IPS DF 6.9 (cell line): ENCODE measurements around the gene PPP1R3D.
A peak's percentile ranks its signal among the peaks of the same experiment; 100 is the strongest.

ENCODE experiments used
- DNase-seq: peaks from one replicate; pipeline ENCODE4 v3.0.0-alpha.2; 2013; ENCODE audit warnings: low read depth, low spot score
- H3K27ac ChIP-seq: one replicate; pipeline ENCODE4 v1.5.1; 2013; ENCODE audit warnings: low read length, control low read depth
- H3K27me3 ChIP-seq: 2 replicates; pipeline ENCODE4 v1.6.1; 2013; ENCODE audit warnings: mild to moderate bottlenecking, low read length; ENCODE audit not compliant: control insufficient read depth, insufficient read depth
- H3K36me3 ChIP-seq: 2 replicates; pipeline ENCODE4 v1.6.1; 2013; ENCODE audit warnings: low read length; ENCODE audit not compliant: control insufficient read depth, insufficient read depth
- H3K4me1 ChIP-seq: 2 replicates; pipeline ENCODE4 v1.6.1; 2013; ENCODE audit warnings: low read length; ENCODE audit not compliant: control insufficient read depth, insufficient read depth
- H3K4me3 ChIP-seq: 2 replicates; pipeline ENCODE4 v1.5.1; 2013; ENCODE audit warnings: mild to moderate bottlenecking, low read length
- H3K9me3 ChIP-seq: 2 replicates; pipeline ENCODE4 v1.6.1; 2013; ENCODE audit warnings: low read length, inconsistent platforms; ENCODE audit not compliant: control insufficient read depth, insufficient read depth
- WGBS: extraction: QIAGEN DNeasy Blood & Tissue Kit; methylation state at CpG from one replicate; pipeline ENCODE4 v1.1.7; 2013; ENCODE audit warnings: mixed read lengths, missing lambda C conversion rate; ENCODE audit not compliant: insufficient read length, insufficient coverage; 5-methylcytosine and 5-hydroxymethylcytosine counted together

The PPP1R3D gene

GRCh38 chr20:59938696-59939051, 1.4 kb downstream of the PPP1R3D start:
- no CpG with 5 or more reads among the region's 7 CpGs for WGBS
- no peaks in the 10 kb centered on the region for H3K4me1 ChIP-seq
- peaks cover 5% of the 10 kb centered on the region; the same call in 1 of the 2 replicates for H3K27me3 ChIP-seq
- H3K27ac ChIP-seq = no peak overlapping the region
- H3K4me3 ChIP-seq = no peak overlapping the region
- H3K9me3 ChIP-seq = no peaks in the 10 kb centered on the region
- no peaks in the 10 kb centered on the region for H3K36me3 ChIP-seq
- DNase-seq = no peak

DNA sequence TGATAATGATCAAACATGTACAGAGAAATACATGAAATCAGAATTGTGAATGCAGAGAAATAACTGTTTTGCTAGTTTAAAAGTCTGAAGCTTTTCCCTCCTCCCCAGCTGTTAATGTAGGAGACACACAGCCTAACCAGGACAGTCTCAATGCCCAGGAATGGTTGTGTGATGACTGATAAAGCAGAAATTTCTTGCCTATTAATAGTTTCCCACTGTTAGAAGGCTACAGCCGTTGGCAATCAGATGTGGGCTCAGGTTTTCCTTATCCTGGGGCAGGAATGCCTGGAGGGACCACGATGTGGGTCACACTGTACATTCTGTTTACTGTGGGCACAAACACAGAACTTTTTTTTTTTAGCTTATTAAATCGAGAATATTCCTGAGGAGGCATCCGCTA, 1.9 kb downstream of the PPP1R3D start:
- Histone ChIP-seq H3K27ac (no peak overlapping the region), H3K4me1 (no peaks in the 10 kb centered on the region)
- WGBS = no CpG with 5 or more reads among the region's 4 CpGs

GRCh38 chr20:59937150-59937549, 3.0 kb downstream of the PPP1R3D start:
- no peak overlapping the region for H3K27ac ChIP-seq
- DNase-seq = no peak
- peaks cover 5% of the 10 kb centered on the region; the same call in 1 of the 2 replicates for H3K27me3 ChIP-seq
- no peak overlapping the region for H3K4me3 ChIP-seq
- WGBS = no CpG with 5 or more reads among the region's 3 CpGs
- H3K9me3 ChIP-seq = no peaks in the 10 kb centered on the region
- H3K4me1 ChIP-seq = no peaks in the 10 kb centered on the region
- no peaks in the 10 kb centered on the region; the same call in 1 of the 2 replicates for H3K36me3 ChIP-seq

More for the DNA sequence above, 1.9 kb downstream of the PPP1R3D start:
- Histone ChIP-seq H3K36me3 (no peaks in the 10 kb centered on the region), H3K27me3 (peaks cover 5% of the 10 kb centered on the region; the same call in 1 of the 2 replicates), H3K4me3 (no peak overlapping the region), H3K9me3 (no peaks in the 10 kb centered on the region)
- DNase-seq = no peak

DNA sequence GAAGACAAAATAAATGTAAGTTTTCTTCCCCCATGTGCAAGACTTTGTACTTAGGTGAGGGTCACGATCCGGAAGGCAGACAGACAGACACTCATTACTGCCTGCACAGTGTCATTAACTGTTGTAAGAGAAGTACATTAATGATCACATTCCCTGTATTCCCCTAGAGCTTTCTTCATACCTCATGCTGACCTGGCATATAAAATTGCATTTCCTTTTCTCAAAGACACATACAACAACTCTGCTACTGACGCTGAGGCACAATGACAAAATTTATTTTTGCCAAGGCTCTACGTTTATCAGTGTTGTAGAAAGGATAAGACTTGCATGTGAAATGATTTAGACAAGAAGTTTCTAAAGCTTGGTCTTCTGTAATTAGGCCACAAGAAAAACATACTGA, 3.7 kb downstream of the PPP1R3D start:
- Histone ChIP-seq H3K4me1 (no peaks in the 10 kb centered on the region), H3K9me3 (no peaks in the 10 kb centered on the region), H3K27me3 (peaks cover 5% of the 10 kb centered on the region; the same call in 1 of the 2 replicates), H3K4me3 (no peak overlapping the region), H3K36me3 (no peaks in the 10 kb centered on the region; the same call in 1 of the 2 replicates), H3K27ac (no peak overlapping the region)
- DNase-seq = no peak
- WGBS = no CpG with 5 or more reads among the region's 4 CpGs

DNA sequence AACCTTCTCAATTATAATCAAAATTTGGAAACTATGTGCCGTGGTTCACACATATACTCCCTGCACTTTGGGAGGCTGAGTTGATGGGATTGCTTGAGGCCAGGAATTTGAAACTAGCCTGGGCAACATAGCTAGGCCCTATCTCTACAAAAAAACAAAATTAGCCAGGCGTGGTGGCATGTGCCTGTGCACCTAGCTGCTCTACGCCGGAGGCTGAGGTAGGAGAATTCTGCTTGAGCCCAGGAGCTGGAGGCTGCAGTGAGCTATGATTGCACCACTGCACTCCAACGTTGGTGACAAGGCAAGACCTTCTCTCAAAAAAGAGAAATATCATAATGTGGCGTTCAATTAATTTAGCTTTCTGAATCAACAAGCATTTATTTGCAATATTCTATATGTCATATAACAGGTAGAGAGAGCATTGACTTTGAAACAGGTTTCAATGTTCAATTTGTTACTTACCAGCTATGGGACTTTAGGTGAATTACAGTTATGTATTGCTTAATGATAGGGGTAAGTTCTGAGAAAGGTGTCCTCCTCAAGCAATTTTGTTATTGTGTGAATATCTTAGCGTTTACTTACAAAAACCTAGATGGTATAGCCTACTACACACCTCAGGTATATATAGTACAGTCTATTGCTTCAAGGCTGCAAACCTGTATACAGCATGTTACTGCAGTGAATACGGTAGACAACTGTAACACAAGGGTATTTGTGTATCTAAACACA, 4.5 kb downstream of the PPP1R3D start:
- Histone ChIP-seq H3K4me1 (no peaks in the 10 kb centered on the region), H3K4me3 (no peak overlapping the region), H3K27me3 (peaks cover 5% of the 10 kb centered on the region; the same call in 1 of the 2 replicates), H3K36me3 (no peaks in the 10 kb centered on the region; the same call in 1 of the 2 replicates), H3K9me3 (no peaks in the 10 kb centered on the region), H3K27ac (no peak overlapping the region)
- WGBS = no CpG with 5 or more reads among the region's 8 CpGs
- DNase-seq = no peak

GRCh38 chr20:59933849-59934585, 6.1 kb downstream of the PPP1R3D start:
- WGBS = no CpG with 5 or more reads among the region's 59 CpGs
- no peaks in the 10 kb centered on the region for H3K4me1 ChIP-seq
- peaks cover 3% of the 10 kb centered on the region; the same call in 1 of the 2 replicates for H3K27me3 ChIP-seq
- DNase-seq = no peak
- H3K36me3 ChIP-seq = no peaks in the 10 kb centered on the region; the same call in 1 of the 2 replicates
- no peaks in the 10 kb centered on the region for H3K9me3 ChIP-seq
- H3K4me3 ChIP-seq = peak overlapping the region; percentile 20; the same call in 1 of the 2 replicates
- H3K27ac ChIP-seq = no peak overlapping the region

DNA sequence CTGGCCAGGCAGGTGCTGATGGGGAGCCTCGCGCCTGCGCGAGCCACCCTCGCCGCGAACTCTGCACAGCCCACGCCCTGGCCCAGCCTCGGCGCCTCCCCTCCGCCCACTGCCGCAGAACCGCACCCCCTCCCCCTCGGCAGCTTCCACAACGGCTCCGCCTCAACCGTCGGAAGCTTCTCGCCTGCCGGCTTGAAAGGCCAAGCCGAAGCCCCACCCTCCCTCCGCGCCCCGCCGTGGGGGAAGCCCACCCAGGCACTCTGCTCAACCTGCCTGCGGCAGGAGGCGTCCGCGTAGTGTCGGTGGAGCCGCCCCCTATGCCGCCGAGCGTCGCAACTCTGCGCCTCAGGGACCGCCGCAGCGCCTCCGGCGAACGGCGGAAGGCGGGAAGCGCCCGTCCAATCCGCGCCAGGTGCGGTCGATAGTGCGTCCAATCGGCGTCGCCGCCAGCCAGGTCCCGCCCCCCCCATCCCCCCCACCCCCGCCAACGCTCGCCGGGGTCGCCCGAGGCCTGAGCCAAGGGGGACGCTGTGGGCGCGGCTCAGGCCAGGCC, 6.7 kb downstream of the PPP1R3D start, which contains the start of gene SYCP2:
SYCP2 (minus strand) TSS at position 342 of the 553 bp plus-strand sequence. CDS start 11,224 bp downstream, outside the sequence.
- no peaks in the 10 kb centered on the region; the same call in 1 of the 2 replicates for H3K36me3 ChIP-seq
- H3K27me3 ChIP-seq = peaks cover 2% of the 10 kb centered on the region; the same call in 1 of the 2 replicates
- DNase-seq = no peak
- peak within 1 kb of the TSS; percentile 20; the same call in 1 of the 2 replicates for H3K4me3 ChIP-seq
- no peaks in the 10 kb centered on the region for H3K4me1 ChIP-seq
- no peak within 1 kb of the TSS for H3K27ac ChIP-seq
- H3K9me3 ChIP-seq = no peaks in the 10 kb centered on the region
- WGBS = no CpG with 5 or more reads among the region's 65 CpGs

DNA sequence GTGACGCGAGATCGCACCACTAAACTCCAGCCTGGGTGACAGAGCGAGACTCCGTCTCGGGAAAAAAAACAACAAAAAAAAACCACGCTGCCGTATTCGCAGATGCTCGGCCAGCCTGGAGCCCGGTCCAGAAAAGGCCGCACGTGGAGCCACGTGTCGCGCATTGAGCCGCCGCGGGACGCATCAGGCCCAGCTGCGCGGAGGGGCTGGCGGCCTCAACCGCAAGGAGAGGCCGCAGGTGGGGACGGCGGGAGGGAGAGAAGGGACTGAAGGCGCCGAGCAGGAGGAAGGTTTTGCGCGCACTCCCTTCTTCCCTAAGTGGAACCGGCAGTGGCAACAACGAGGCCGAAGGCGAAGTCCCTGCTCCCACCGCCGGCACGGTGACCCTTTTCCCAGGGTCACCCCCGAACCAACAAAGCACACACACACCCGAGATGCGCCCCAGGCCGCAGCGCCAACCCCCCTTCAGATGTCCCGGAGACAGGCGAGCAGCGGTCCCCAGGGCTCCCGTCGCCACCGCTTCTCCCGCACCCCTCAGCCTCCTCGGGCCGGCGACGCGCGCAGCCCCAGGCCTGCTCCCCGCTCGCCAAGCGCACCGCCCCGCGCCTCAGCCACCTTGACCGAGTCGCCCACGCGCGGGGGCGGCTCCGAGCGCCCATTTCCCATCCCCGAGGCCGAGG, 7.3 kb downstream of the PPP1R3D start:
- H3K4me3 ChIP-seq = no peak overlapping the region
- peaks cover 2% of the 10 kb centered on the region; the same call in 1 of the 2 replicates for H3K27me3 ChIP-seq
- H3K36me3 ChIP-seq = no peaks in the 10 kb centered on the region; the same call in 1 of the 2 replicates
- DNase-seq = no peak
- no peaks in the 10 kb centered on the region for H3K9me3 ChIP-seq
- WGBS = no CpG with 5 or more reads among the region's 72 CpGs
- no peak overlapping the region for H3K27ac ChIP-seq
- no peaks in the 10 kb centered on the region for H3K4me1 ChIP-seq

GRCh38 chr20:59931511-59932312, 8.4 kb downstream of the PPP1R3D start:
- H3K4me3 ChIP-seq = no peak overlapping the region
- H3K4me1 ChIP-seq = no peaks in the 10 kb centered on the region
- no peak overlapping the region for H3K27ac ChIP-seq
- WGBS = no CpG with 5 or more reads among the region's 9 CpGs
- peaks cover 2% of the 10 kb centered on the region; the same call in 1 of the 2 replicates for H3K27me3 ChIP-seq
- no peaks in the 10 kb centered on the region; the same call in 1 of the 2 replicates for H3K36me3 ChIP-seq
- H3K9me3 ChIP-seq = no peaks in the 10 kb centered on the region
- DNase-seq = no peak
